Stimulated activated naive B cell treated with anti-CD40 and anti-IgM and Interleukin-4, amounts not matched to agents 10 μg/mL and 1 μg/mL and 100 μg/mL, for 72 hours (primary cell): ENCODE data around the gene S1PR3.

Source experiments
- ATAC-seq, 2 donors: fragments of 150-1000 bp; cut with Tn5 transposase; replicated peaks; 2 replicates each; pipeline ENCODE4 v1.10.0; 2021; ENCODE audit warnings: moderate library complexity in 1 of 2
- DNase-seq: peaks from one replicate; pipeline ENCODE4 v3.0.0; 2021
- H3K27ac Mint-ChIP-seq: one replicate; pipeline ENCODE4 v1.8.0; 2022; ENCODE audit warnings: mild to moderate bottlenecking, mixed read lengths
- H3K27me3 Mint-ChIP-seq, 2 donors: one replicate each; pipeline ENCODE4 v1.8.0; 2022; ENCODE audit warnings: mixed read lengths in 2 of 2
- H3K36me3 Mint-ChIP-seq, 2 donors: one replicate each; pipeline ENCODE4 v1.8.0; 2022; ENCODE audit warnings: mixed read lengths in 2 of 2, mild to moderate bottlenecking in 1 of 2
- H3K4me1 Mint-ChIP-seq, 2 donors: one replicate each; pipeline ENCODE4 v1.8.0; 2022; ENCODE audit warnings: mixed read lengths in 2 of 2, mild to moderate bottlenecking in 1 of 2
- H3K4me3 Mint-ChIP-seq, 2 donors: one replicate each; pipeline ENCODE4 v1.8.0; 2022; ENCODE audit warnings: mild to moderate bottlenecking in 2 of 2, mixed read lengths in 2 of 2, moderate library complexity in 1 of 2
- H3K9me3 Mint-ChIP-seq, 2 donors: one replicate each; pipeline ENCODE4 v1.8.0; 2022; ENCODE audit warnings: mixed read lengths in 2 of 2, mild to moderate bottlenecking in 1 of 2

Gene S1PR3

DNA sequence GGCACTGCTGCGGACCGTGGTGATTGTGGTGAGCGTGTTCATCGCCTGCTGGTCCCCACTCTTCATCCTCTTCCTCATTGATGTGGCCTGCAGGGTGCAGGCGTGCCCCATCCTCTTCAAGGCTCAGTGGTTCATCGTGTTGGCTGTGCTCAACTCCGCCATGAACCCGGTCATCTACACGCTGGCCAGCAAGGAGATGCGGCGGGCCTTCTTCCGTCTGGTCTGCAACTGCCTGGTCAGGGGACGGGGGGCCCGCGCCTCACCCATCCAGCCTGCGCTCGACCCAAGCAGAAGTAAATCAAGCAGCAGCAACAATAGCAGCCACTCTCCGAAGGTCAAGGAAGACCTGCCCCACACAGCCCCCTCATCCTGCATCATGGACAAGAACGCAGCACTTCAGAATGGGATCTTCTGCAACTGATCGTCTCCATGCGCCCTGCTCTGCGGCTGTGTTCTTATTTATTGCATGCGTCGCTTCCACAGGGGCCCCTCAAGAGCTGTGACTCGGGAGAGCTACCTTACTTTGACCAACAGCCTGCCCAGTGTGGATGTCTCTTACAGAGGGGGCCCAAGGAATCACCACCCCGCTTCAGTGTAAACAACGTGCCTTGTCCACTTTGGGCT is 10.8 kb downstream of the S1PR3 start:
- no peaks in the 10 kb centered on the region for H3K36me3 Mint-ChIP-seq
- H3K27me3 Mint-ChIP-seq: peaks cover 22 to 31% of the 10 kb centered on the region in 2 donors
- H3K9me3 Mint-ChIP-seq: no peaks in the 10 kb centered on the region
- H3K27ac Mint-ChIP-seq: no peak overlapping the region
- no peak overlapping the region for H3K4me3 Mint-ChIP-seq
- peaks cover 6 to 8% of the 10 kb centered on the region in 2 donors for H3K4me1 Mint-ChIP-seq
- no peak for DNase-seq
- no peak for ATAC-seq

DNA sequence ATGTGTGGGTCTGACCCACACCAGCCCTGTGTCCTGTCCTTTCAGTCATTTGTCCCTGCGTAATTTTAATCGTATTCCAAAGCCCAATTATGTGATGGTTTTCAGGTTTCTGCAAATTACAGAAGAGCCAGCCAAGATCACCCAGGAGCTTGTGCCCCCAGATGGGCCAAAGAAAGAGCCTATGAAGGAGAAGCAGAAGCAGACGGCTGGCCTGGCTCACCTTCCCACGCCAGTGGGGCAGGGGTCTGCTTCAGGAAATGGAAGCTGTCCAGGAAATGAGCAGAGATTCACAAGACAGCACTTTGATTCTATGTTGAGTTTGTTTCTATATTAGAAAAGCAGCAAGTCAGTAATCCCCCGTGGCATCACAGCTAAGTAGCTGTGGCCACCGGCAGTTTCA is 11.7 kb downstream of the S1PR3 start:
- Mint-ChIP-seq H3K27ac (no peak overlapping the region), H3K36me3 (no peaks in the 10 kb centered on the region), H3K27me3 (peaks cover 22 to 31% of the 10 kb centered on the region in 2 donors), H3K4me1 (peaks cover 6 to 8% of the 10 kb centered on the region in 2 donors), H3K9me3 (no peaks in the 10 kb centered on the region), H3K4me3 (no peak overlapping the region)
- DNase-seq (no peak), ATAC-seq (no peak)

DNA sequence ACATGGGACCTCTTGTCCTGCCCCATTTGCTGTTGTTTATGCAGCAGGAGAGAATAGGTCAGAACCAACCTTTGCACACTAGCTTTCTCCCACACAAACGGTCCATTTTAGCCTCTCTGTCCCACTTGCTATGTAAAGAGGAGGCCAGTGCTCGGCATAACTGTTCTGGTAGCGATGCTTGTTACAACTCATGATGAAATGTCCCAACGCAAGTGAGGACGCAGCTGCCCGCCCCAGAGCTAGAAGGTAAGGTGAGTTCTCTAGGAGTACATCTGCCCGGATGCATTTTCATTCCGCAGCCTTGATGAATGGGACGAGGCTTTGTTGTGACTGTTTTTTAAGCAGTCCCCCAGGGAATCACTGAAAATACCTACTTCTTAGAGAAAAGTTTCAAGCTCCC is 14.1 kb downstream of the S1PR3 start:
- Mint-ChIP-seq H3K36me3 (no peaks in the 10 kb centered on the region), H3K9me3 (no peaks in the 10 kb centered on the region), H3K4me1 (peaks cover 8 to 12% of the 10 kb centered on the region in 2 donors), H3K4me3 (no peak overlapping the region), H3K27ac (no peak overlapping the region), H3K27me3 (peaks cover 22 to 36% of the 10 kb centered on the region in 2 donors)
- no peak for ATAC-seq
- no peak for DNase-seq

DNA sequence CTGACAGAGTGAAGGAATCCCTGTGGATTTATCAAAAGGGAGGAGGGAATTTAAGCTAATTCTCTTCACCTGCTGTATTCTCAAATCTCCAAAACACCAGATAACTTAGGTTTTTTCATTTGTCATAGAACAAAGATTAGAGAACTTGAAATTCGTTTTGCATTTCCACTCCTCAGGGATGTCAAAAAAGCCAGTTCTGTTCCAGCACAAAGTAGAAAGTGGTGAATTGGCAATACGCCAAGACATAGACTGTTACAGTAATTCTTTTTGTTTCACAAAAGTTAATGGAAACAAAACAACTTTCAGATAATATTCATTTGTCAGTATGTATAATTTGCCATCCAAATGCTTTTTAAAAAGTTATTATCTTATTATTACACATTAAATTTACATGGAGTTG is 15.0 kb downstream of the S1PR3 start:
- no peak for ATAC-seq
- Mint-ChIP-seq H3K4me3 (no peak overlapping the region), H3K27me3 (peaks cover 17 to 29% of the 10 kb centered on the region in 2 donors)

DNA sequence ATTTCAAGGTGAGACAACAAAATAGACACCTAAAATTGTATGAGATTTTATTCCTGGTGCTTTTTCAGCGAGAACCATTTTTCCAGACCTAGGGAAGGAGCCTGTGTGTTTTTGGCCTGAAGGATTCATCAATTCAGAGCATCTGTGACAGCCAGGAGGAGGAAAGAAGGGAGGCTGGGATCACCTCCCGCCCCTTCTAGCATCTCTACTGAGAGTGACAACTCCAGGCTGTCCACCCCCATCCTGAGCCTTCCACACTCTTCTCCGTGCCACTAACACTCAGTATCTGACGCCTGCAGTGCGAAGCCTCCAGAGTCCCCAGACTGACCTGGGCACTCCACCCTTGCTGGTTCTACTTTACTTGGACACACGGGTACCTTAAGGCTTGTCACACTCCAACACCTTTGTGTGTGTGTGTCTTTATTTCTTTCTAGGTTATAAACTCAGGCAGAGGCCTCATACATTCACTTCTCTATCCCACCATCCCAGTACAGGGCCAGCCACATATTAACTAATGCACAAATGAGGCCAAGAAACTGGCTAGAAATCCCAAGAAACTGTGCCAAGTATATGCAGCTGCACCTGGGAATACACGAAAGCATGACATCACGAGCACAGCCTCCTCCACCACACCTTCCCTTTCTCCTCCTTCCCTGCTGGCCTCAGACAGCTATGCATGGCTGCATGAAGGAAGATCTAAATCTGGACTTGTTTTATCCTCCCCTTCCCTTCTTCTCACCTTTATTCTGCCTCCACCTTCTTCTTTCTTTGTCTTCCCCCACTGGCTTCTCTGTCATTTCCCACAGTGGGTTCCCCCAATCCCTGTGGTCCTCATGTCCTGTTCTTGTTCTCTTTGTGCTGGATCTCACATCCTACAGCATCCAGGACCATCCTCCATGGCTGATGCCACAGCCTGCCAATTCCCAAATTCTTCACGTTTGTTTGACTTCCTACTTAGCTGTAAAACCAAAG is 16.0 kb downstream of the S1PR3 start:
- ATAC-seq: no peak
- no peaks in the 10 kb centered on the region for H3K36me3 Mint-ChIP-seq
- H3K4me1 Mint-ChIP-seq: peaks cover 0 to 5% of the 10 kb centered on the region in 2 donors
- no peak overlapping the region for H3K4me3 Mint-ChIP-seq
- H3K9me3 Mint-ChIP-seq: no peaks in the 10 kb centered on the region
- H3K27ac Mint-ChIP-seq: no peak overlapping the region
- no peak for DNase-seq
- H3K27me3 Mint-ChIP-seq: peaks cover 8 to 19% of the 10 kb centered on the region in 2 donors

More for the DNA sequence above, 15.0 kb downstream of the S1PR3 start:
- H3K9me3 Mint-ChIP-seq: no peaks in the 10 kb centered on the region
- H3K27ac Mint-ChIP-seq: no peak overlapping the region
- peaks cover 3 to 5% of the 10 kb centered on the region in 2 donors for H3K4me1 Mint-ChIP-seq
- no peaks in the 10 kb centered on the region for H3K36me3 Mint-ChIP-seq
- DNase-seq: no peak

DNA sequence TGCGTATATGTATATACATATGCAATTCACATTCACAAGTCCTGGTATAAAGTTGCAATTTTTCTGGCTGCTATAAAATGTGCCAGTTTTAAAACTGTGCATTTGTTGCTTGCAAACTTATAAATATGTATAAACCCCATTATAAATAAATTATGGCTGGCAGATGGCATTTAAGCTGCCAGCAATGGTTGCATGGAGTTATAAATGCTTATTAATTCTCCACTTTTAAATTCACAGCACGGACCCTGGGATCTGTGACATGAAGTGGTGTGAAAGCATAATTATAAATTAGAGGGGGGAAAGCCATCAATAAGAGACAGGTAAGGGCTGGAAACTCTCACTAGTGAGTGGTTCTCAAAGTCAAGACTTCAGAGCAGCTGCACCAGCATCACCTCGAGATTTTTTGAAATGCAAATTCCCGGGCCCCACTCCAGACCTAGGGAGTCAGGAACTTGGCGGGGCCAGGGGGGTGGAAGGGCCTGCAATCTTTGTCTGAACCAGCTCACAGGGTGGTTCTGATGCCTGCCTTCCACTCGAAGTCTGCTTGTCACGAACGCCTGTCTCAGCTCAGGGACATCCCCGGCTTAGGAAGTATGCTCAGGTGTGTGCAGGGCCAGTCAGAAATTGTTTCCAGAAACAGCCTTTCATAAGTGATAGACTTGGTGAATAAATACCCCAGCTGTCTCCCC is 16.9 kb downstream of the S1PR3 start:
- DNase-seq: no peak
- no peak for ATAC-seq
- H3K4me1 Mint-ChIP-seq: peaks cover 0 to 5% of the 10 kb centered on the region in 2 donors

DNA sequence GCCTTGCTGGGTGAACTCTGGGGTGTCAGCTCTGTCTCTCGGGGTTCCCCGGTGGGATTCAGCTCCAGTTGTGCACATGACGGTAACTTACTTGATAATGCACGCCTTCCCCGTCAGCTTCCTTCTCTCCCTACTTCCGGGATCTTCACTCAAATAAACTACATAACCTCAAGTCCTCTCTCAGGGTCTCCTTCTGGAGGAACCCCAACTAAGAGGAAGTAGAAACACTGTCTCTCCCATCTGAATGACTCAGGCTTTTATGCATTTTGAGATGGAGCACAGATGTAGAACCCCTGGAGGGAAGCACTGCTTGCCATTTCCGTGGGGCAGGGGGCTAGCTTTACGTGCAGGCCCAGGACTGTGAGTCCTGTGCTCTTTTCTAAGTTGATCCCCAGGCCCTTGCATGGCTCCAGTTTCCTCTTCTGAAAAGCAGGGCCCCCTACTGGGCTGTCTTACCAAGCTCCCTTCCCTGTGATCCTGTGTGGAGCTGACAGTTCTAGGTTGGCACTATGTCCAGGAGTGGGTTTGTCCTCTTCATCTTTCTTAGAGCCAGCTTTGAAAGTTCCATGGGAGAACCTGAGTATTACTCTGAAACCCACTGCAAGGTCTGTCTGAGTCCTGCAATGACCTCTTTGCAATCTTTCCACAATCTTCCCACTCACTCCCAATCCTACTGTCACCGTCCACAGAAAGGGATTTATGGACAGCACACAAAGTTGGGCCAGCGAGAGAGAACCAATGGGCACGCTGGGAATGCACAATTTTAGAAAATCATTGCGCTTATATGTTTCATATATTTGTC is 17.7 kb downstream of the S1PR3 start:
- ATAC-seq (no peak), DNase-seq (no peak)
- peaks cover 4 to 14% of the 10 kb centered on the region in 2 donors for H3K27me3 Mint-ChIP-seq
- H3K36me3 Mint-ChIP-seq: no peaks in the 10 kb centered on the region
- H3K4me1 Mint-ChIP-seq: peaks cover 0 to 5% of the 10 kb centered on the region in 2 donors
- no peak overlapping the region for H3K4me3 Mint-ChIP-seq
- H3K27ac Mint-ChIP-seq: no peak overlapping the region
- H3K9me3 Mint-ChIP-seq: no peaks in the 10 kb centered on the region

More for the DNA sequence above, 16.9 kb downstream of the S1PR3 start:
- Mint-ChIP-seq H3K4me3 (no peak overlapping the region), H3K9me3 (no peaks in the 10 kb centered on the region), H3K27ac (no peak overlapping the region), H3K36me3 (no peaks in the 10 kb centered on the region), H3K27me3 (peaks cover 4 to 10% of the 10 kb centered on the region in 2 donors)

DNA sequence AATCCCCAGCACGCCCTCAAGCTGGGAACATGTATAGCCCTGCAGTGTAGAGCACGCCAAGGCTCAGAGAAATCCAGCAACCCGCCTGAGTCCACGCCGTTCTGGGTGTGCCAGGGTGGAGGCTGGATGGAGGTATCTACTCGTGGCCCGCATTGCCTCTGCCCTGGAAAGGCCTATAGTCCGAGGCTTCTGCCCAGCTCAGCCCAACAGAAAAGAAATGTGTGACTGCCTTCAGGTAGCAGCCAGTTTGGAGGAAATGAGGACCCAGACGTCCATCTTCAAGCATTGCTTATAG is 18.2 kb downstream of the S1PR3 start:
- Mint-ChIP-seq H3K4me3 (no peak overlapping the region), H3K27me3 (peaks cover 6 to 17% of the 10 kb centered on the region in 2 donors), H3K4me1 (peaks cover 0 to 5% of the 10 kb centered on the region in 2 donors), H3K27ac (no peak overlapping the region), H3K9me3 (no peaks in the 10 kb centered on the region), H3K36me3 (no peaks in the 10 kb centered on the region)
- DNase-seq: no peak
- ATAC-seq: no peak

DNA sequence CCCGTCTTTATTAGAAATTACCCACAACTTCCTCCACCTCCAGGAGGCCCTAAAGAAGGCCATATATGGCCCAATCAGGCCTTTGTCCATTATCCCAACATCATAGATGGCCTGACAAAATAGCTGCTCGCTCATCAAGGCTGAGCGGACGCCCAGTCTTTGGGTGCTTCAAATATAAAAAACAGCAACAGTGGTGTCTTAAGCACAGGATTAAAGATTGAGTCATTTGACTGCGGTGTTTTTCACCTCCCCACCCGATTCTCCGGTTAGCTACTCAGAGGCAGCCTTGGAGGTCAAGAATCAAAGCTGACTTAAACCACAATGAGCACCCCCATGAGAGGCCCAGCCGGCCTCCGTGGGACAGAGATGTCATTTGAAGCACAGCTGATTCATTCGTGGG is 18.8 kb downstream of the S1PR3 start:
- no peaks in the 10 kb centered on the region for H3K36me3 Mint-ChIP-seq
- peaks cover 0 to 5% of the 10 kb centered on the region in 2 donors for H3K4me1 Mint-ChIP-seq
- no peak overlapping the region for H3K27ac Mint-ChIP-seq
- no peak overlapping the region for H3K4me3 Mint-ChIP-seq
- no peaks in the 10 kb centered on the region for H3K9me3 Mint-ChIP-seq
- DNase-seq: no peak
- no peak for ATAC-seq
- H3K27me3 Mint-ChIP-seq: peaks cover 9 to 21% of the 10 kb centered on the region in 2 donors

DNA sequence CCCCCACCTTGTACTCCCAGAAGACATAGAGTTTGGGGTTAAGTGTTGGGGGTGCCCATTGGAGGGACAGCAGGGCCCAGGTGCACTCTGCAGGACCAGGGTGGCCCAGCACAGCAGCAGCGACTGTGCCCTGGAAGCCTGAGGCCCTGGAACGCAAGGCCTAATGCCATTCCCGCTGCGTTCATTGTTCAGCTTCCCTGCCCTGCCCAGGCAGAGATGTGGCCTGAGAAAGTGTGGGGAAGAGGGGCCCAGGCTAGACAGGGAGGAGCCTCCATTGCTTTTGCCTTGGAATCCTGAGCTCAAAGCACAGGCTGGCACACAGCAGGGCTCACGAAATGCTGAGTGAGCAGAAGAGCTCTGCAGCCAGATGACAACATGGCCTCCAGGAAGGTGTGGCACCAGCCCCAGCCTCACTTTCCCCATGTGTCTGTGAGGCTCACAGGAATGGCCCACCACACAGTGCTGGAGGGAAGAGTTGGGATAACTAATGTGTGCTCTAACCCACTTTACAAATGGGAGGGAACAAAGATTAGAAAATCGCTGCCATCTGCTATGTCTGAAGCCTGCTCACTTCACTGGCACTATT is 19.4 kb downstream of the S1PR3 start:
- no peak for DNase-seq
- Mint-ChIP-seq H3K27ac (no peak overlapping the region), H3K4me1 (peaks cover 0 to 5% of the 10 kb centered on the region in 2 donors), H3K4me3 (no peak overlapping the region), H3K9me3 (no peaks in the 10 kb centered on the region), H3K27me3 (peaks cover 11 to 25% of the 10 kb centered on the region in 2 donors), H3K36me3 (no peaks in the 10 kb centered on the region)
- no peak for ATAC-seq

DNA sequence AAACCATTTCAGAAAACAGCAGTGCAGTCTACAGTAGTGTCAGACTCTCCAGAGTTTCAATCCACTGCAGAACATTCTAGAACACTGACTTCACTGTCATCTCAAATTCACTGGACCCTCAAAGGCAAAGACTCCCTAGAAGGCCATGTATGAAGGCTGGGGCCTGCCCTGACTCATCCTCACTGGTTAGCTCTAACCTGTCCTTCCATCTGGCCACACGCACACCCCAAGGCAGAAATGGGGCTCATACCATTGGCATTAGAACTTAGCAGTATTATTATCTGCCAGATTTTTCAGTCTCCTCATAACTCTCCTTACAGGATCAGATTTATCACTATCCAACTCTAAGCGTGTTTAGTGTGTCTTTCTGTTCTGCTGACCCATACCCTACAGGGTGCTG is 20.4 kb downstream of the S1PR3 start:
- H3K36me3 Mint-ChIP-seq: no peaks in the 10 kb centered on the region
- no peak overlapping the region for H3K27ac Mint-ChIP-seq
- peaks cover 0 to 5% of the 10 kb centered on the region in 2 donors for H3K4me1 Mint-ChIP-seq
- H3K9me3 Mint-ChIP-seq: no peaks in the 10 kb centered on the region
- H3K4me3 Mint-ChIP-seq: no peak overlapping the region
- no peak for DNase-seq
- peaks cover 11 to 25% of the 10 kb centered on the region in 2 donors for H3K27me3 Mint-ChIP-seq
- no peak for ATAC-seq

DNA sequence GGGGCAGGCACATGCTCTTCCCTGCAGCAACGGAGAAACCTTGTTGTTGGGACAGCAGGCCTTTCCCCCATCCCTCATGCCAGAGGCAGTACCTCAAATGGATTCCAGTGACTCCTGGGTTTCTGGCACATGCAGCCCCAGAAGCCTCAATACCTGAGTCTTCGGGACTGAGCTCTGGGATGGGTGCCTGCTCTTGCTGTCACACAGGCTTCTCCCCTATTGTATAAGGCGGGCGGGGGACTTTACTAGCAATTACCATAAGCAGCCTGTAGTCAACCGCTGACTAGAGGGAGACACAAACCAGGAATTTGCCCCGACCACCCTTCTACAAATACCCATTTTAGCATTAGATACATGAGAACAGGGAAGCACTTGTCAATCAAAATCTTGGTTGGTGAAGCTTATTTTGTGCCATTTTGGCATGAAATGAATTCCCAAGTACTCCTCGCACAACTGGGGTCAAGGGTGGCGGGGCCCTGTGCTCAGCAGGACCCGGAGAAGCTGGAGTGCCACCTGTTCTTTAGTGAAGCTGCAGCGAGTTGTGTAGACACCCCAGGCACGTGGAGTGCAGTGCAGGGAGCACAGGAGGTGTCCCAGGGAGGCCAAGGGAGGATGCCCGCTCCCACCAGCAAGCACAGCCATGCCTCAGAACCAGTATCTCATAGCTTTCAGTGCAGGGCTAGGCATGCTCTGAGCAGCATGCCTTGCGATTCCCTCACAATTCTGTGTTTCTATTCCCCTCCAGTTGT is 21.2 kb downstream of the S1PR3 start:
- H3K27me3 Mint-ChIP-seq: peaks cover 11 to 29% of the 10 kb centered on the region in 2 donors
- H3K27ac Mint-ChIP-seq: no peak overlapping the region
- ATAC-seq (no peak), DNase-seq (no peak)
- H3K4me3 Mint-ChIP-seq: no peak overlapping the region
- no peaks in the 10 kb centered on the region for H3K9me3 Mint-ChIP-seq
- peaks cover 0 to 5% of the 10 kb centered on the region in 2 donors for H3K4me1 Mint-ChIP-seq
- no peaks in the 10 kb centered on the region for H3K36me3 Mint-ChIP-seq

DNA sequence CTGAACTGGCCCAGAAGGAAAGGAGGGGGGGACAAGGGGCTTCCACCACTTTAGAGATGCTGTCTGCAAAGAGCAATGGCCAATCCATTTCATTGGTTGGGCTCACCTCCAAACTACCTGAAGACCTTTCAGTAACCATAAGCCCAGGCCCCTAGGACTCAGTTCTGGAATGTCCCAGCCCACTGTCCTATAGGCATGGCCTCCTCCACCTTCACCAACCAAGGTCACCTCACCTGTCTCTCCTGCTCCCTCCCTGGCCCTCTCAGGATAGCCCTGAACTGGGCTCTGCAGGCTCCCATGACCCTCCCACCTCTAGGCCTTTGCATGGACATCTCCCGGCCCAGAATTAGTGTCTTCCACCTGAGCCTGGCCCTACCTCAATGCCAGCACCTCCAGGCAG is 22.4 kb downstream of the S1PR3 start:
- no peak for ATAC-seq

More for the DNA sequence above, 22.4 kb downstream of the S1PR3 start:
- Mint-ChIP-seq H3K4me3 (no peak overlapping the region), H3K4me1 (peaks cover 0 to 4% of the 10 kb centered on the region in 2 donors), H3K27ac (no peak overlapping the region), H3K9me3 (no peaks in the 10 kb centered on the region), H3K27me3 (peaks cover 11 to 36% of the 10 kb centered on the region in 2 donors), H3K36me3 (no peaks in the 10 kb centered on the region)
- DNase-seq: no peak
